Naive thymus-derived CD4-positive, alpha-beta T cell (primary cell): ENCODE data around the gene STAT4. TPM values are rescaled to one million over a fixed set of nuclear protein-coding genes. Genes with fewer than 3 reads are reported as not detected.

Experiments used
- ATAC-seq: fragments of 150-1000 bp; cut with Tn5 transposase; 2 replicates; pipeline ENCODE4 v1.10.0; 2021; ENCODE audit warnings: mild to moderate bottlenecking, moderate library complexity
- CTCF ChIA-PET: fragments of 350-600 bp; sonication (Branson Sonifier 250); formaldehyde crosslinking; loops from one replicate; lab custom pipeline; 2021; ENCODE audit warnings: antibody characterized with exemption; lab: Charles Lee
- POLR2A ChIA-PET: fragments of 350-600 bp; sonication (Branson Sonifier 250); formaldehyde crosslinking; loops from one replicate; lab custom pipeline; 2021; ENCODE audit warnings: antibody characterized with exemption, inconsistent platforms; lab: Charles Lee
- DNase-seq, 9 donors: peaks; one replicate each; pipeline versions ENCODE4 v3.0.0 to v3.0.0-alpha.2; 2020 to 2022; ENCODE audit warnings: mixed read lengths in 1 of 9
- H3K27ac ChIP-seq: one replicate; pipeline ENCODE4 v1.7.0; 2013; ENCODE audit warnings: mild to moderate bottlenecking, low read depth, low read length, moderate library complexity
- H3K27me3 ChIP-seq, 2 donors: one replicate each; pipeline ENCODE4 v1.7.0; 2013; ENCODE audit warnings: low read length in 2 of 2, mild to moderate bottlenecking in 2 of 2, moderate library complexity in 2 of 2; ENCODE audit not compliant: control insufficient read depth in 2 of 2, insufficient read depth in 2 of 2
- H3K36me3 ChIP-seq, 3 experiments: 1 replicate in 2 of 3; 2 replicates in 1 of 3; pipeline ENCODE4 v1.7.0; 2013; ENCODE audit warnings: low read length in 3 of 3, mild to moderate bottlenecking in 3 of 3, moderate library complexity in 1 of 3; ENCODE audit not compliant: insufficient read depth in 3 of 3, control insufficient read depth in 2 of 3
- H3K4me1 ChIP-seq, 2 donors: one replicate each; pipeline ENCODE4 v1.7.0; 2013; ENCODE audit warnings: low read length in 2 of 2, mild to moderate bottlenecking in 2 of 2, moderate library complexity in 1 of 2; ENCODE audit not compliant: control insufficient read depth in 2 of 2, insufficient read depth in 2 of 2
- H3K4me3 ChIP-seq: 2 replicates; pipeline ENCODE4 v1.7.0; 2013; ENCODE audit warnings: mild to moderate bottlenecking, low read length
- H3K9me3 ChIP-seq, 3 experiments: 1 replicate in 2 of 3; 2 replicates in 1 of 3; pipeline ENCODE4 v1.7.0; 2013; ENCODE audit warnings: low read length in 3 of 3; ENCODE audit not compliant: control insufficient read depth in 2 of 3
- H3K27ac Mint-ChIP-seq, 9 donors: one replicate each; pipeline ENCODE4 v1.8.0; 2020 to 2022; ENCODE audit warnings: mixed read lengths in 9 of 9, mild to moderate bottlenecking in 8 of 9, moderate library complexity in 5 of 9, inconsistent platforms in 2 of 9
- H3K27me3 Mint-ChIP-seq, 5 donors: one replicate each; pipeline ENCODE4 v1.8.0; 2021 to 2022; ENCODE audit warnings: mixed read lengths in 5 of 5, mild to moderate bottlenecking in 1 of 5
- H3K36me3 Mint-ChIP-seq, 5 donors: one replicate each; pipeline ENCODE4 v1.8.0; 2020 to 2022; ENCODE audit warnings: mixed read lengths in 5 of 5, mild to moderate bottlenecking in 3 of 5, inconsistent platforms in 1 of 5
- H3K4me1 Mint-ChIP-seq, 7 donors: one replicate each; pipeline ENCODE4 v1.8.0; 2020 to 2022; ENCODE audit warnings: mixed read lengths in 7 of 7, mild to moderate bottlenecking in 3 of 7, inconsistent platforms in 1 of 7
- H3K4me3 Mint-ChIP-seq, 10 donors: one replicate each; pipeline ENCODE4 v1.8.0; 2020 to 2022; ENCODE audit warnings: mild to moderate bottlenecking in 10 of 10, mixed read lengths in 10 of 10, moderate library complexity in 6 of 10, inconsistent platforms in 2 of 10
- H3K9me3 Mint-ChIP-seq, 11 donors: one replicate each; pipeline ENCODE4 v1.8.0; 2020 to 2022; ENCODE audit warnings: mixed read lengths in 11 of 11, mild to moderate bottlenecking in 4 of 11, inconsistent platforms in 1 of 11, moderate library complexity in 1 of 11
- intact Hi-C, 2 donors: fragments of 100-400 bp; cut with micrococcal nuclease; formaldehyde crosslinking; loops; one replicate each; pipeline ENCODE4 v1.15.1; 2023
- polyA plus RNA-seq, 2 donors: library from polyadenylated mRNA; unstranded; fragments of 300-500 nt; fragmentation: Illumina TruSeq; gene quantifications; one replicate each; pipeline ENCODE4 v1.2.3, GENCODE V29; 2021
- total RNA-seq, 6 experiments: library from RNA in 5 of 6; stranded (reverse) in 5 of 6; gene quantifications; 1 replicate in 5 of 6; 2 replicates in 1 of 6; pipeline ENCODE4 v1.2.3 and lab custom pipeline; 2021 to 2026

Gene STAT4
- total and polyA plus RNA-seq, 7 experiments from 2014 or later = 52.4 to 132 (median 114) TPM

DNA sequence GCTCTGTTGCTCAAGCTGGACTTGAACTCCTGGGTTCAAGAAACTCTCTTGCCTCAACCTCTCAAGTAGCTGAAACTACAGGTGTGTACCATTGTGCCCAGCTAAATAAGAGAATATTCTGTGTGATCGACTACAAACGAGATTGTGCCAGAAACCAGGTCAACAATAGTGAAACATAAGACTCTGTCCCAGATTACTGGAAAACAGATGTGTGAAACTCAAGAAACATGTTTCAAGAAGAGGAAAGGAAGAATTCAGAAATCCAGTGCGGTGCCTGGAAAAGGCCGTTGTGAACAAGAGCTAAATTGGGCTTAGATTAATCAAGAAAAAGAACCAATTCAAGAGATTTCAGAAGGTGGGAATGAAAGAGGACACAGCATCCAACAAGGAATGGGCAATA is 113.4 kb downstream of the STAT4 start:
- H3K27me3 ChIP-seq = no peaks in the 10 kb centered on the region
- H3K9me3 ChIP-seq = no peaks in the 10 kb centered on the region
- POLR2A ChIA-PET = no interaction called here
- H3K4me1 ChIP-seq = peaks cover 0 to 26% of the 10 kb centered on the region in 2 donors
- H3K27ac ChIP-seq = peak overlapping the region; percentile 9
- H3K36me3 Mint-ChIP-seq = peaks cover 0 to 57% (median 16%) of the 10 kb centered on the region in 5 donors
- peak overlapping the region in 1 of 10 donors; percentile 16 for H3K4me3 Mint-ChIP-seq
- intact Hi-C loops = loop anchor here in 1 of 2 donors (10.0 kb wide), 1 partner anchor 953 kb away; no protein-coding TSS in a partner anchor
- no peak overlapping the region for H3K4me3 ChIP-seq
- CTCF ChIA-PET = interaction anchor here (1.3 to 2.3 kb wide), 2 partner anchors 9 to 15 kb away, joined by 3 to 6 read pairs; no protein-coding TSS in a partner anchor
- no peaks in the 10 kb centered on the region for H3K9me3 Mint-ChIP-seq
- H3K36me3 ChIP-seq = peaks cover 4 to 70% (median 32%) of the 10 kb centered on the region in 3 experiments
- DNase-seq (no peak), ATAC-seq (no peak)
- peak overlapping the region; percentile 10 to 91 (median 60) for H3K27ac Mint-ChIP-seq
- H3K27me3 Mint-ChIP-seq = no peaks in the 10 kb centered on the region
- peaks cover 7 to 51% (median 12%) of the 10 kb centered on the region in 7 donors for H3K4me1 Mint-ChIP-seq

DNA sequence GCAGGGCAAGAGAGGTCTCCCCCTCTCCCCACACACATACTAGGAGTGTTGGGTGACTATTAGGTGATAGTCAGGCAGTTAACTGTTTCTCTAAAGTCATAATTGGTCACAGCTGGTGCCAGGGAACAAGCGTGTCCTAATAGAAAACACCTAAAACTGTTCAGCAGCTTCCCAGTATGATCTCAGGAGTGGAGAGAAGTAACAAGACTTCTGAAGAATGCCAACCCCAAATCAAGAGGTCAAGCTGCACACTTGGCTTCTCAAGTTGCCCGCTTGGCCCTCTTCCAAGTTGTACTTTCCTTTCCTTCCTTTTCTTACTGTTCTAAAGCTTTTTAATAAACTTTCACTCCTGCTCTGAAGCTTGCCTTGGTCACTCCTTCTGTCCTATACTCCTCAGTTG is 114.4 kb downstream of the STAT4 start:
- no peaks in the 10 kb centered on the region for H3K9me3 Mint-ChIP-seq
- Histone ChIP-seq H3K9me3 (no peaks in the 10 kb centered on the region), H3K27ac (no peak overlapping the region), H3K4me3 (no peak overlapping the region), H3K4me1 (peaks cover 0 to 26% of the 10 kb centered on the region in 2 donors), H3K27me3 (no peaks in the 10 kb centered on the region), H3K36me3 (peaks cover 4 to 78% (median 36%) of the 10 kb centered on the region in 3 experiments)
- H3K27me3 Mint-ChIP-seq = no peaks in the 10 kb centered on the region
- intact Hi-C loops = loop anchor here in 1 of 2 donors (10.0 kb wide), 1 partner anchor 952 kb away; no protein-coding TSS in a partner anchor
- peak overlapping the region in 7 of 9 donors; percentile 22 to 65 (median 31) for H3K27ac Mint-ChIP-seq
- POLR2A ChIA-PET = interaction anchor here (1.1 to 2.2 kb wide), 3 partner anchors 12 to 119 kb away, joined by 3 to 9 read pairs (median 4); partner anchors contain the start of gene STAT1
- no peak overlapping the region for H3K4me3 Mint-ChIP-seq
- ATAC-seq = no peak
- peaks cover 0 to 51% (median 16%) of the 10 kb centered on the region in 5 donors for H3K36me3 Mint-ChIP-seq
- peaks cover 6 to 48% (median 11%) of the 10 kb centered on the region in 7 donors for H3K4me1 Mint-ChIP-seq
- CTCF ChIA-PET = interaction anchor here (0.9 to 2.3 kb wide), 3 partner anchors 16 to 22 kb away, joined by 4 to 6 read pairs (median 4); partner anchors contain the start of gene STAT1
- DNase-seq = no peak

DNA sequence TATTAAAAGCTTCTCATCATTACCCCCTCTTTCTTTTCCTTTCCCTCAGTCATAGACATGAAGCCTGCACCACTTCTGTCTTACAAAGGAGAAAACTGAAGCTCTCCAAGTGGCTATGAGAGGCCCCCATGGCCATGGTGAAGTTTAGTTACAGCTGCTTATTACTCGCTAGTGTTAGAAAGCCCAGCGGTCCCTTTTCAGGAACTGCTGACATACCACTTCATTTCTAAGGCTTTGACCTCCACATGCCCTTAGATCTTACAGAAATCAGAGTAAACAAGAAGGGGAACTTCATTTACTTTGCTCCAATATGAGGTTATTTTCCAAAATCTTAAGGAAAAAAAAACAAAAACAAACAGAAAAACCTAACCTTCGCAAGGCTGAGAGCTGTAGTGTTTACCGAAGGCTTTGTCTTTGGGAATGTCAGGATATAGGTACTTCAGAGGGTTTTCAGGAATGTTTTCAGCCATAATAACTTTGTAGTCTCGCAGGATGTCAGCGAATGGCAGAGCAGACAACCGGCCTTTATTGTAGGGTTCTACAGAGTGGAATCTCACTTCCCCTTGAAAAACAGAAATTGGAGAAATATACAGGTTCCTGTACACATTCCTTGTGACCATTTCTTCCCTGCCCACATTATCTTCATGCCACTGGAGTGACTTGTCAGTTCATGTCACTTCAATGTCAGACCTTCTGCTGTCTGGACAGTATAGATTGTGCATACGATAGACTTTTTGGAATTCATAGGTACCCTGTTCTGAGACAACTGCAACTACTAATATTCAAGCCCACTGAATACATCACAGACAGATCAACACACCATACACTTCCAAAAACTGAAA is 118.0 kb downstream of the STAT4 start:
- Histone ChIP-seq H3K9me3 (no peaks in the 10 kb centered on the region), H3K36me3 (peaks cover 0 to 61% (median 36%) of the 10 kb centered on the region in 3 experiments), H3K4me1 (peaks cover 30 to 33% of the 10 kb centered on the region in 2 donors), H3K27me3 (no peaks in the 10 kb centered on the region), H3K4me3 (no peak overlapping the region), H3K27ac (no peak overlapping the region)
- H3K4me1 Mint-ChIP-seq = peaks cover 19 to 59% (median 33%) of the 10 kb centered on the region in 7 donors
- ChIA-PET POLR2A (no interaction called here), CTCF (interaction anchor here (0.7 kb wide), 1 partner anchor 22 kb away, joined by 3 read pairs; no protein-coding TSS in a partner anchor)
- H3K9me3 Mint-ChIP-seq = no peaks in the 10 kb centered on the region
- DNase-seq (no peak), ATAC-seq (peak; percentile 36)
- H3K4me3 Mint-ChIP-seq = no peak overlapping the region
- peaks cover 0 to 50% (median 15%) of the 10 kb centered on the region in 5 donors for H3K36me3 Mint-ChIP-seq
- peak overlapping the region in 7 of 9 donors; percentile 15 to 83 (median 75) for H3K27ac Mint-ChIP-seq
- intact Hi-C loops = loop anchor here (5.0 to 10.0 kb wide), 2 partner anchors 36 to 948 kb away; no protein-coding TSS in a partner anchor
- no peaks in the 10 kb centered on the region for H3K27me3 Mint-ChIP-seq

DNA sequence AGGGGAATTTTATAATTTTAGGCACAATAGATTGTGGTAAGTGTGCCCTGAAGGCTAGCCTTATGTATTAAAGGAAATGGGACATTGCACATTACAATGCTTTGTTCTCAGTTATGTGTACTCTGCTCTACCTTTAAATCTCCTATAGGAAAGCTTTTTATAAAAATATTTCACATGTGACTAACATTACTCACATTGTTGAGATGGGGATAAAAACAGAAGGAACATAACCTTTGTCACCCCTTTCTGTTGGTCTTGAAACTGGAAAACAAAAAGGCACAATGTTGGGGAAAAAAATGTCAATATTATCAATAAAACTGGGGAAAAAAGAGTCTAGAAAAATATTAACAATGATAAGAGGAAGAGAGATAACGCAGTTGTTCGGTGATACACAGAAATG is 119.5 kb downstream of the STAT4 start:
- H3K4me3 Mint-ChIP-seq = peak overlapping the region in 1 of 10 donors; percentile 6
- POLR2A ChIA-PET = no interaction called here
- Histone ChIP-seq H3K36me3 (peaks cover 0 to 46% (median 34%) of the 10 kb centered on the region in 3 experiments), H3K4me1 (peaks cover 27 to 30% of the 10 kb centered on the region in 2 donors), H3K27me3 (no peaks in the 10 kb centered on the region), H3K27ac (peak overlapping the region; percentile 52), H3K9me3 (no peaks in the 10 kb centered on the region), H3K4me3 (no peak overlapping the region)
- CTCF ChIA-PET = interaction anchor here (0.6 kb wide), 1 partner anchor 197 kb away, joined by 3 read pairs; no protein-coding TSS in a partner anchor
- ATAC-seq (no peak), DNase-seq (no peak)
- H3K9me3 Mint-ChIP-seq = no peaks in the 10 kb centered on the region
- peaks cover 0 to 44% (median 8%) of the 10 kb centered on the region in 5 donors for H3K36me3 Mint-ChIP-seq
- peaks cover 15 to 60% (median 37%) of the 10 kb centered on the region in 7 donors for H3K4me1 Mint-ChIP-seq
- H3K27me3 Mint-ChIP-seq = no peaks in the 10 kb centered on the region
- peak overlapping the region in 8 of 9 donors; percentile 61 to 88 (median 77) for H3K27ac Mint-ChIP-seq
- intact Hi-C loops = loop anchor here (5.0 to 10.0 kb wide), 2 partner anchors 34 to 946 kb away; no protein-coding TSS in a partner anchor

DNA sequence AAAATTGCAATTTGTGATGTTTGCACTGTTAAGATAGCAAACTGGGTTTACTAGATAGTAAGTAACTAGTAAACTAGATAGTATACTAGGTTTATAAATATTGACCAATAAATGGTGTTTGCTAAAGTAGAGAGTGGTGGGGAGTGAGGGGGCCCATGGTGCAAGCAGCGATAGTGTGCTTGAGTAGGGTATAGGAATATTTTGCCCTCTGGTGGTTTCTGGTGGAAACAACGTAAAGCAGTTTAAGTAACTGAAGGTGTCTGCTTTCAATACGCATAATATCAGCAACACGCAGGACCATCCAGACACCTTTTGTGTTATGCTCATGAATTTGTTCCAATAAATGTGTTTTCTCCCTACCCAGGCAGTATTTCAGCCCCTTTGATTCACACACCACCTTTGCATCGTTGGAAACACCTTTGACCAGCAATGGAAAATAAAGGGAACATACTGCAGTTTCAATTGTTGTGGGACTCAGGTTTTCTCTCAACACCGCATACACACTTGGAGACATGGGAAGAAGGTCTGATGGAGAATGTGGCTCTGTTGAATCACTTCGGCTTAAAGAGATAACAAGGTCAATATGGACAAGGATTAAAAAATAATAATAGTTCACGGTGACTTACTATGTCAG is 120.2 kb downstream of the STAT4 start:
- ChIA-PET CTCF (interaction anchor here (1.6 kb wide), 2 partner anchors 34 to 248 kb away, joined by 4 to 5 read pairs; no protein-coding TSS in a partner anchor), POLR2A (interaction anchor here (4.6 kb wide), 1 partner anchor 17 kb away, joined by 27 read pairs; the partner anchor contains the start of gene STAT1)
- ATAC-seq = peak; percentile 86
- Histone ChIP-seq H3K9me3 (no peaks in the 10 kb centered on the region), H3K4me1 (peaks cover 27 to 30% of the 10 kb centered on the region in 2 donors), H3K4me3 (no peak overlapping the region), H3K36me3 (peaks cover 0 to 40% (median 28%) of the 10 kb centered on the region in 3 experiments), H3K27ac (peak overlapping the region; percentile 52), H3K27me3 (no peaks in the 10 kb centered on the region)
- DNase-seq = peak in 7 of 9 donors; percentile 31 to 64 (median 59)
- Mint-ChIP-seq H3K27me3 (no peaks in the 10 kb centered on the region), H3K9me3 (no peaks in the 10 kb centered on the region), H3K4me3 (peak overlapping the region in 4 of 10 donors; percentile 6 to 41 (median 20)), H3K27ac (peak overlapping the region; percentile 36 to 83 (median 73)), H3K36me3 (peaks cover 0 to 47% (median 9%) of the 10 kb centered on the region in 5 donors), H3K4me1 (peaks cover 15 to 66% (median 37%) of the 10 kb centered on the region in 7 donors)
- intact Hi-C loops = loop anchor here (1.0 to 10.0 kb wide), 7 partner anchors 10 to 946 kb away; partner anchors contain the start of gene STAT1 (in 2 of the 2)
